ENCODE data around the gene POLR3K. TPM values are rescaled to one million over a fixed set of nuclear protein-coding genes. Genes with fewer than 3 reads are reported as not detected.

Gene POLR3K
- total RNA-seq, 4 donors from 2014 or later, result 2.0 to 2.8 (median 2.7) TPM

GRCh38 chr16:96935-97381, 43.5 kb upstream of the POLR3K start:
- H3K4me1 ChIP-seq, result peaks cover 25% of the 10 kb centered on the region
- no peaks in the 10 kb centered on the region for H3K9me3 ChIP-seq
- H3K36me3 ChIP-seq, result peaks cover 26% of the 10 kb centered on the region
- H3K27me3 ChIP-seq, result no peaks in the 10 kb centered on the region
- no peak overlapping the region for H3K4me3 ChIP-seq
- 9% methylated on average over 11 of the region's 11 CpGs for WGBS
- peak; percentile 95 to 96 for DNase-seq (ENCODE audit: low spot score in 2 of 2)
- TF ChIP-seq EP300 (IDR thresholded peaks at IDR 0.05), result no peak
- peak in 1 of 3 donors; percentile 86 for TF ChIP-seq POLR2AphosphoS5 (IDR thresholded peaks at IDR 0.05)
- TF ChIP-seq POLR2A (IDR thresholded peaks at IDR 0.05), result no peak
- peak; percentile 97 to 100 for TF ChIP-seq CTCF (IDR thresholded peaks at IDR 0.05)
- no peak overlapping the region for H3K27ac ChIP-seq

- H3K27me3 ChIP-seq, result no peaks in the 10 kb centered on the region
- peaks cover 31% of the 10 kb centered on the region for H3K36me3 ChIP-seq
- H3K4me1 ChIP-seq, result peaks cover 22% of the 10 kb centered on the region
- 96% methylated on average over 5 of the region's 5 CpGs for WGBS
- no peak overlapping the region for H3K4me3 ChIP-seq
- H3K27ac ChIP-seq, result no peak overlapping the region
- H3K9me3 ChIP-seq, result no peaks in the 10 kb centered on the region
- TF ChIP-seq POLR2A (IDR thresholded peaks at IDR 0.05), result no peak
- no peak for TF ChIP-seq EP300 (IDR thresholded peaks at IDR 0.05)
- TF ChIP-seq POLR2AphosphoS5 (IDR thresholded peaks at IDR 0.05), result no peak
- no peak for TF ChIP-seq CTCF (IDR thresholded peaks at IDR 0.05)
- DNase-seq (ENCODE audit: low spot score in 2 of 2), result no peak
Observed at GRCh38 chr16:94918-95265, 41.5 kb upstream of the POLR3K start.

GRCh38 chr16:92431-93339, 39.3 kb upstream of the POLR3K start:
- peaks cover 44% of the 10 kb centered on the region for H3K36me3 ChIP-seq
- H3K4me1 ChIP-seq, result peaks cover 20% of the 10 kb centered on the region
- no peak for TF ChIP-seq POLR2A (IDR thresholded peaks at IDR 0.05)
- no peak for TF ChIP-seq POLR2AphosphoS5 (IDR thresholded peaks at IDR 0.05)
- TF ChIP-seq EP300 (IDR thresholded peaks at IDR 0.05), result no peak
- no peak for TF ChIP-seq CTCF (IDR thresholded peaks at IDR 0.05)
- DNase-seq (ENCODE audit: low spot score in 2 of 2), result no peak
- H3K9me3 ChIP-seq, result no peaks in the 10 kb centered on the region
- no peaks in the 10 kb centered on the region for H3K27me3 ChIP-seq
- no peak overlapping the region for H3K4me3 ChIP-seq
- no peak overlapping the region for H3K27ac ChIP-seq
- WGBS, result 87% methylated on average over 9 of the region's 15 CpGs

- Histone ChIP-seq H3K9me3 (no peaks in the 10 kb centered on the region), H3K4me3 (no peak overlapping the region), H3K27ac (no peak overlapping the region), H3K4me1 (peaks cover 9% of the 10 kb centered on the region), H3K27me3 (no peaks in the 10 kb centered on the region), H3K36me3 (peaks cover 55% of the 10 kb centered on the region)
- 74% methylated on average over 3 of the region's 9 CpGs for WGBS
- TF ChIP-seq CTCF (IDR thresholded peaks at IDR 0.05) (no peak), POLR2AphosphoS5 (IDR thresholded peaks at IDR 0.05) (no peak), POLR2A (IDR thresholded peaks at IDR 0.05) (no peak), EP300 (IDR thresholded peaks at IDR 0.05) (no peak)
- no peak for DNase-seq (ENCODE audit: low spot score in 2 of 2)
Observed at GRCh38 chr16:91484-91883, 38.1 kb upstream of the POLR3K start.

All from suprapubic skin (tissue), 4 donors.